Stromal cell of bone marrow (primary cell): ENCODE results near the gene DNAJA2.
A peak's percentile ranks its signal among the peaks of the same experiment; 100 is the strongest.

Experiments used
- DNase-seq: peaks from one replicate; pipeline ENCODE4 v3.0.0-alpha.2; 2012; ENCODE audit warnings: low read depth

Gene DNAJA2

GRCh38 chr16:46926470-46927225 lies 46.8 kb downstream of the DNAJA2 start:
- DNase-seq, result no peak

GRCh38 chr16:46924402-46924801 lies 49.1 kb downstream of the DNAJA2 start:
- DNase-seq, result no peak

DNA sequence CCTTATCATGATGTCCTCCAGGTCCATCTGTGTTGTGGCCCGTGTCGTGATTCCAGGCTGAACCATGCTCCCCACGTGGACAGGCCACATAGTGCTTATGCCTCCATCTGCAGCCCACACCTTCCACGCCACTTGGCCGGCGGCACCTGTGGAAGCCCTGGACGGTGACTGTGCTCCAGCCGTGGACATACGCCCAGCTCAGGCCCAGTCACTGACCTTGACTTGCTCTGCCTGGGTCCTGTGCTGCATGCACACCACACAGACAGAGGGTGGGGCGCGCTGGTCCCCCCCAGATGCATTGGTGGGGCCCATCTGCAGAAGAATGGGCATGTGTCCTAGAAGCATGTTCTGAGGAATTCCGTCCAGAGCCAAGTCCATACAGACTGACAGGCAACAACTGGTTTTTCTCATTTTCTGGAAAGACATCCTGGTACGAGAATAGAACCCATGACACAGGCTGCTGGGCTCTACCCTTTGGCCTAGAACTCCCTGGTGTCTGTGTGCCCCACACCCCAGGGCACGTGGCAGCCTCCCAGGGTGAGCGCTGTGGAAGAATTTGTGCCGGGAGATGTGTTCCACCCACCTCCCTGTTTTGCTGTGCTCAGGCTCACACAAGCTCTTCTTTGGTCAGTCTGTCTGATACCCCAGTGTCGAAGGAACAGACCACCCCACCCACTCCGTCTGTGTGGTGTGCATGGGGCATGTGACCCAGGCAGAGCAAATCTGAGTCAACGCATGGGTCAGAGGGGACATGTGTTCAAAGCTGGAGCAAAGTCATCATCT lies 49.8 kb downstream of the DNAJA2 start:
- DNase-seq, result no peak

GRCh38 chr16:46922239-46922638 lies 51.2 kb downstream of the DNAJA2 start:
- DNase-seq, result no peak

DNA sequence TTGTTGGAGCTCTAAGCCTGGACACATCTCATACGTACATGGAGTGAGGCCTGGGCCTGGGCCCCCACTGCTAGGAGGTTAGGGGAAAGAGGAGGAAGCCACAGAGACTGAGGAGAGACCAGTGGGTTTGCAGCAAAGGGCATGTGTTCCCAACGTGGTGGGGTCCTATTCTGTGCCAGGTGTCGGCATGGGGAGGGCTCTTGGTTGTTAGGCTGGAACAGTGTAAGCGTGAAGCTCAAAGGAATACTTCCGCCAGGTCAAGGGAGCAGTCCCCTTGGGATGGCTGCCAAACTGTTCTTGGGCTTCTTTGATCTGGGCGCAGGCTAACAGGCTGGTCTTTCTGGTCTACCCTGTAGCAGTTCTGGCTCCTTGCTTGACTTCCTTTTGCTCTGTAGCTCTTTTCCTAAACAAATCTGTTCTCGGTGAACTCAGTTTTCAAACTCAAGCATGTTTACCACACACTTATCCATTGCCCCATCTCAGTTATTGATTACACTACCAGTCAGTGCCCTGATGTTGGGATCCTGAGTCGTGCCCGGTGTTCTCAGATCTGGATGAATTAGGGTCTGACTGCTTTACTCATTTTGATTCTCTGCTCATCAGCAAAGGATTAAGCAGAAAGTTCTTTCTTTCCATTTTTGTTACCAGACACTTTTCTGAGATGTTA lies 52.9 kb downstream of the DNAJA2 start:
- DNase-seq, result no peak

DNA sequence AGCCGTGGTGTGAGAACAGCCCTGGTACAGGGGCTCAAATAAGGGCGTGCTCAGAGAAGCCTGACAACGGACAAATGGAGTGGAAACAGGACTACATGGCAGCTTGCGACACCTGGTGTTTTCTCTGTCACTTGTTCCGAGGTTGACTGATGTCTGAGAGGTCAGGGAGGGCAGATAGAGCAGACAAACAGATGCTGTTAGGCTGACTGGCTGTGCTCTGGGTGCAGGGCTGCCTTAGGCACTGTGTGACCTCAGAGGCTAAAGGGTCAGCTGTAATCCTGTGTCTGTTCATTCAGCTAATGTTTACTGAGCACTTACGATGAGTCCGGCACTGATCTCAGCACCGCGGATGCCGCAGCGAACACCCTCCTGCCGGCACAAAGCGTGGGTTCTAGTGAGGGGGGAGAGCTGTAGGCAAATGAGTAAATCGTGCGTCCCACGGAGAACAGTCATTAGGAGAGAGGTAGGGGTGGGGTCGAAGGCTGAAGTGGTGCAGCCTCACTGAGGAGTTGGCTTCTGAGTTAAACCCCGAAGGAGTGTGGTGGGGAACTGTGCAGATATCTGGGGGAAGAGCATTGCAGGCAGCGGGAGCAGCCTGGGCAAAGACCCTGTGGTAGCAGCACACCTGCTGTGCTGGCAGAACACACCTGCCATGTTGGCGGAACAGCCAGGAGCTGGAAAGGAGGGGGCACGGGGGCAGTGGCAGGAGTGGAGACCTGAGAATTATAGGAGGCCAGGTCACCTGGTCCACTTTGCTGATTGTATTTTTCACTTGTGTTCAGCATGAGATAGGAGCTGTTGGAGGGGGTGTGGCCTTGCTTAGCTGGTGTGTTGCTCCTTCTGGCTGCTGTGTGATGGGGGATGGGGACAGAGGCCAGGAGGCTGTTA lies 54.3 kb downstream of the DNAJA2 start:
- no peak for DNase-seq

- no peak for DNase-seq
Measured at GRCh38 chr16:46918400-46918799, 55.1 kb downstream of the DNAJA2 start.

GRCh38 chr16:46916980-46917379 lies 56.5 kb downstream of the DNAJA2 start:
- no peak for DNase-seq

DNA sequence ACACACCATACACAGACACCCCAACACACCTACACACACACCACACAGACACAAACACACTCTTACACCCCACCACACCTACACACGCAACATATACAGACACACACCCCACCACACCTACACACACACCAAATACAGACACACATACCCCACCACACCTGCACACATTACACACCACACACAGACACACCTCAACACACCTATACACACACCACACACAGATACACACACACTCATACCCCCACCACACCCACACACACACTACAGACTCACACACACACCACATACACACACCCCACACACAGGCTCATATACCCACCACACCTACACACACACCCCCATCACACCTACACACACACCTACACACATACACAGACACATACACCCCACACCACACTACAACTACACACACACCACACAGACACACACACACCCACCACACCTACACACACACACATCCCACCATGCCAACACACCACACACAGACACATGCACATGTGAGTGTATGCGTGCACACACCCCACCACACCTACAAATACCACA lies 57.9 kb downstream of the DNAJA2 start:
- DNase-seq, result no peak

GRCh38 chr16:46914556-46915201 lies 58.8 kb downstream of the DNAJA2 start:
- no peak for DNase-seq

DNA sequence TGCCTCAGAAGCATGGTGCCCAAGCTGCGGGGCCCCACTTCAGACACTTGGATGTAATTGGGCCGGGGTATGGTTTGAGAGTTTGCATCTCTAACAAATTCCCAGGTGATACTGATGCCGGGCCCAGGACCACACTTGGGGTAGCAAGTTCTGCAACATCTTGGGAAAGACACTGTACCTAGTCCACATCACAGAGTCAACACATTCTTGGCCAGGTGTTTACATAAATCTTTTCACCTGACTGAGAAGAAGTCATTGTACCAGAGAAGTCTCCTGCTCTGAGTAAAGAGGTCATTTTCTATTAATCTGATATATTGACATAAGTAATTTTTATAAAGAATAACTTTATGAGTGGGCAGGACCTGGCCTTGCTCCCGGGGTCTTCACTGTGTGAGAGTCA lies 61.8 kb downstream of the DNAJA2 start:
- DNase-seq, result no peak

- DNase-seq, result no peak
Measured at GRCh38 chr16:46911038-46911437, 62.4 kb downstream of the DNAJA2 start.

DNA sequence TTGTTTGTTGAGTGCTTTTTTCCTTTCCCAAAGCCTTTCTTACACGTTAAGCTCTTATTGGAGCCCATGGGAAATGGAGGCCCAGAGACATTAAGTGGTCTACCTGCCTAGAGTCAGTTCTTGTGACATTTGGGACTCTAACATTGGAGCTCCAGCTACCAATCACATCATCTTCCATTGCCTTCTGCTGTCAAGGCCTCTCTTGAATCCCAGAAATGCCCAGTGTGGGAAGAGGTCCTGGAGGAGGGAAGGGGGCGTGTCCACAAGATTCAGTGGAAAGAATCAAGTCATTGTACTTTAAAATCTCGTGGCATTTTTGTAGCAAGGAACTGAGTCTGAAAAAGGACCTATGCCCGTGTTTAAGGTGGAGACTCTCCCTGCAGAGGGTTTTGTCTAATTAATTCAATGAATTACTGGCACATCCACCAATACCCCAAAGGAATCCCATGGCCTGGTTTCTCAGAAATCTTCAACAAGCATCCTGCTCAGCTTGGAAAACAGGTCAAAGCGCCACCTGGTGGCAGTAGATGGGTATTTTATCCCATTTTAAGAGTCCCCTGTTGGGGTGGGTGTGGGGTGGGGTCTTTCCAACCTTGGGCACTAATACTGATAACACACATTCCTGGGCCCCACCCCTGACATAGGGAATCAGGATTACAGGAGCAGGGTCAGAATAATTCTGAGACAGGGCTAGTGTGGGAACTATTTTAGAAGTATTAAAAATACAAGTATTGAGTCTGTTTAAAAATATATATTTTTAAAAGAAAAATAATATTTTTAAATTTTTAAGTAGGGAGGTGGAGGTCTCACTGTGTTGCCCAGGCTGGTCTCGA lies 64.7 kb downstream of the DNAJA2 start:
- peak; percentile 28 for DNase-seq

DNA sequence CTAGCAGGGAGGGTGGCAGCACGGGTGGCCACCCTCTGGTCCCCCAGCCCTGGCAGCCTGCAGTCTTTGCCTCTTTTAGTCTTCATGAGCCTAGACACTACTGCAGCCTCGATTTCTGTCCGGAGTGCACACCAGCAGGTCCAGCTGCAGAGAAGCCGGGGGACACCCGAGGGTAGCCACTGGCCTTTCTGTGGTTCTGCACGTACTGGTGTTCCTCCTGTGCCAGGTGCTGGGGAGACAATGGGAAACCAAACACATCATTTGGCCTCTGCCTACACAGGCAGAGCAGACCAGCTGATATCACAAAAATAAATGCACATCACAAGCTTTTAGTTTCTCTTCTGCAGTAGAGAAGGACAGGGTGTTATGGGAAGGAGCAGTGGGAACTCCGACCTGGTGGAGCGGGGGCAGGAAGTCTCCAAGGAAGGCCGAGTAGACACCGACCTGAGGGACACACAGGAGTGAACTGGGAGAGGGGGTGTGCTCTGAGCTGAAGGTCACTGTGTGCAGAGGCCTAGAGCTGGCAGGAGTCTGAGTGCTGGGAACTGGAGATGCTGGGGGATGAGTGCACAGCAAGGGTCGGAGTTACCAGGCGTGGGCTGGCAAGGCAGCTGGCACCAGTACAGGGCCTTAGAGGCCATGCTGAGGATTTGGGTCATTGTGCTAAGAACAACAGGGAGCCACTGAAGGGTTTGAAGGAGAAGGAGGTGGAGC lies 66.3 kb downstream of the DNAJA2 start:
- DNase-seq, result no peak

DNA sequence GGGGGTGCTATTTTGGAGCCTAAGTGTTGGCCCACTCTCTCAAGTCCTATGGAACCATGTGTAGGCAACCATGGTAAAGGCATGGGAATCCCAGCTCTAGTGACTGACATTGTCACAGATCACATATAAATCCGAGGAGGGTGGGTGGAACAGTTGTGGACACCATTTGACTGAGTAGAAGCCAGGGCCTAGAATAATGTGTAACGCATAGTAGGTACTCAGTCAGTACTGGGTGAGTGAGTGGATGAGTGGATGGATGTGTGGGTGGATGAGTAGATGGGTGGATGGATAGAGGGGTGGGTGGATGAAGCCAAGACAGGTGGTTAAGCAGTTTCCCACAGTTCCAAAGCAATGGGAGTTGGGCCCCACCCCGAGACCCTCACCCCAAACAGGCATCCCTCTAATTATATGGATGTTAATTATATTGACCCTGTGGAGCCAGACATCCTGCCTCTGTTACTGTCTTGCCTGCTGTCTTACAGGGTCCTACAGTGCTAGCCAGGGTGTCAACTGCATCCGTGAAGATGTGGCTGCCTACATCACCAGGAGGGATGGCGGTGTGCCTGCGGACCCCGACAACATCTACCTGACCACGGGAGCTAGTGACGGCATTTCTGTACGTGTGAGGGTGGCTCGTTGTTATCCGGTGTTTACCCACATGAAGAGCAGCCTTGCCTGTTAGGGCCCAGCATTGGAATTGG lies 67.0 kb downstream of the DNAJA2 start:
- DNase-seq, result no peak
